Measurements from ENCODE around the gene RAP1GAP2.

The RAP1GAP2 gene

GRCh38 chr17:2894782-2895181 lies 98.5 kb downstream of the RAP1GAP2 start:
- H3K9ac ChIP-seq (ENCODE audit: low read depth, low read length): no peak overlapping the region
- no peaks in the 10 kb centered on the region for H3K9me3 ChIP-seq (ENCODE audit: insufficient read depth, low read depth, low read length)
- no peak overlapping the region for H3K27ac ChIP-seq (ENCODE audit: low read length)
- H3K4me3 ChIP-seq (ENCODE audit: low read length): no peak overlapping the region
- no peaks in the 10 kb centered on the region for H3K36me3 ChIP-seq (ENCODE audit: insufficient read depth, low read depth, low read length)
- no peaks in the 10 kb centered on the region; the same call in 1 of the 2 replicates for H3K4me1 ChIP-seq (ENCODE audit: insufficient read depth, low read length)
- H3K27me3 ChIP-seq (ENCODE audit: insufficient read depth, low read length): no peaks in the 10 kb centered on the region

DNA sequence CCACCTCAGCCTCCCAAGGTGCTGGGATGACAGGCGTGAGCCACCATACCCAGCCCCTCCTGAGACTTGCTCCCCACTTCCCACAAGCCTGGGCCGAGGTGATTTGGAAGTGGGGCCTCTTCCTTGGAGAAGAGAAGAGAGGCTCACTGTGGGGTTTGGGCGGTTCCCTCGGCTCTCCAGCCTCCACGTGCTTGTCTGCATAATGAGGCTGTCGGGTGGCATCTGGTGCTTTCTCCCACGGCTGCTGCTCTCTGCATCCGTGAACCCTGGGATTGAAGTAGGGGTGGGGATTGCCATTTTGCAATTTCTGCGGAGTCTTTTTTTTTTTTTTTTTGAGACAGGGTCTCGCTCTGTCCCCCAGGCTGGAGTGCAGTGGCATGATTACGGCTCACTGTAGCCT lies 101.4 kb downstream of the RAP1GAP2 start:
- Histone ChIP-seq H3K9me3 (ENCODE audit: insufficient read depth, low read depth, low read length) (no peaks in the 10 kb centered on the region), H3K9ac (ENCODE audit: low read depth, low read length) (no peak overlapping the region), H3K36me3 (ENCODE audit: insufficient read depth, low read depth, low read length) (no peaks in the 10 kb centered on the region), H3K4me3 (ENCODE audit: low read length) (no peak overlapping the region), H3K4me1 (ENCODE audit: insufficient read depth, low read length) (no peaks in the 10 kb centered on the region), H3K27me3 (ENCODE audit: insufficient read depth, low read length) (no peaks in the 10 kb centered on the region), H3K27ac (ENCODE audit: low read length) (no peak overlapping the region)

DNA sequence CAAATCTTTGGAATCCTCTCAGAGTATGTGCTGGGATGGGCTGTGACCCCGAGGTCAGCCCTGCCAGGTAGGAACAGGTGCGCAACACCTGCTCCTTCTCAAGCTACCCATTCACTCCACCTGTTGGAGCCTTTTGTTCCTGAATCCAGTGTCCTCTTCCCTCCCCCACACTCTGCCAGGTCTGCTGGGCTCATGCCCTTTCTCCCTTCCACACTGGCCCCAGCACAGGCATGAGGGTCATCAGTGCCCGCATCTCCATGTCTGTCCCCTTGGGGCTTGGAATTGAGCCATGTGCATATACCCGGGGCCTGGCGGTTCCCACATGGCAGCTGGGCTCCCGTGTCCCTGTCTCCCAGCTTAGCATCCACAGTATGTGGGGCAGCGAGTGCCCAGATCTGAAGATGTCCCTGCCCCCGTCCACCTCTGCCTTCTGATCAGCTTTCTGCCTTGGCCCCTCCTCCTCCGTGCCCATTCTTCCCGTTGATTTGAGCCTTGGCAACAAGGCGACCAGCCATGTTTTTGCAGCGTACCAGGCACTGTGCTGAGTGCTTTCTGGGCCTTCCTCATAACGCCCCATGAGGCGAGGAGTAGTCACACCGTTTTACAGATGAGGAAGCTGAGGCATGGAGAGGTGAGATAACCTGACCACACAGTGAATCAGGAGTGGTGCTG lies 102.2 kb downstream of the RAP1GAP2 start:
- H3K4me1 ChIP-seq (ENCODE audit: insufficient read depth, low read length): peaks cover 2% of the 10 kb centered on the region; the same call in 1 of the 2 replicates
- H3K9me3 ChIP-seq (ENCODE audit: insufficient read depth, low read depth, low read length): no peaks in the 10 kb centered on the region
- no peaks in the 10 kb centered on the region for H3K27me3 ChIP-seq (ENCODE audit: insufficient read depth, low read length)
- H3K4me3 ChIP-seq (ENCODE audit: low read length): no peak overlapping the region
- H3K9ac ChIP-seq (ENCODE audit: low read depth, low read length): no peak overlapping the region
- no peak overlapping the region for H3K27ac ChIP-seq (ENCODE audit: low read length)
- no peaks in the 10 kb centered on the region for H3K36me3 ChIP-seq (ENCODE audit: insufficient read depth, low read depth, low read length)

- Histone ChIP-seq H3K27ac (ENCODE audit: low read length) (no peak overlapping the region), H3K4me1 (ENCODE audit: insufficient read depth, low read length) (peaks cover 7% of the 10 kb centered on the region; the same call in 1 of the 2 replicates), H3K27me3 (ENCODE audit: insufficient read depth, low read length) (no peaks in the 10 kb centered on the region), H3K9ac (ENCODE audit: low read depth, low read length) (no peak overlapping the region), H3K4me3 (ENCODE audit: low read length) (no peak overlapping the region), H3K9me3 (ENCODE audit: insufficient read depth, low read depth, low read length) (no peaks in the 10 kb centered on the region), H3K36me3 (ENCODE audit: insufficient read depth, low read depth, low read length) (no peaks in the 10 kb centered on the region)
Measured at GRCh38 chr17:2899906-2900305, 103.7 kb downstream of the RAP1GAP2 start.

DNA sequence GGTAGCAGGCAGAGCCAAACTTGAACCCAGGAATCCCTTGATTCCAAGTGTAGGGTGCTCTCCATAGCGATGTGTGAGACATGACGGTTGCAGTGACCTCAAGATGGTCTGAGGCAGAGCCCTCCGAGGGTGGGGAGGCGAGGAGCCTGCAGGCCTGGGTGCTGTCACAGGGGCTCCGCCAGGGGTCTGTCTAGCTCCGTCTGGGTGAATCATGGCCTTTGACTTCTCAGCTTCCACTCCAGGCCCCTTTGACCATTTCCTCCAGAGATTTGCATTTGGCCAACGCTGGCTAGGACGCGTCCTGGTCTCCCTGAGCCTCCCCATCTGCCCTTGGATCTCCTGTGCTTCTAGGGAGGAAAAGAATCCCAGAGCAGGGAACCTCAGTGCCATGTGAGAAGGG lies 104.6 kb downstream of the RAP1GAP2 start:
- Histone ChIP-seq H3K27me3 (ENCODE audit: insufficient read depth, low read length) (no peaks in the 10 kb centered on the region), H3K9me3 (ENCODE audit: insufficient read depth, low read depth, low read length) (no peaks in the 10 kb centered on the region), H3K9ac (ENCODE audit: low read depth, low read length) (no peak overlapping the region), H3K4me3 (ENCODE audit: low read length) (no peak overlapping the region), H3K36me3 (ENCODE audit: insufficient read depth, low read depth, low read length) (peaks cover under 1% of the 10 kb centered on the region; the same call in 1 of the 2 replicates), H3K4me1 (ENCODE audit: insufficient read depth, low read length) (peaks cover 7% of the 10 kb centered on the region; the same call in 1 of the 2 replicates), H3K27ac (ENCODE audit: low read length) (no peak overlapping the region)

GRCh38 chr17:2901582-2901981 lies 105.3 kb downstream of the RAP1GAP2 start:
- no peaks in the 10 kb centered on the region for H3K27me3 ChIP-seq (ENCODE audit: insufficient read depth, low read length)

DNA sequence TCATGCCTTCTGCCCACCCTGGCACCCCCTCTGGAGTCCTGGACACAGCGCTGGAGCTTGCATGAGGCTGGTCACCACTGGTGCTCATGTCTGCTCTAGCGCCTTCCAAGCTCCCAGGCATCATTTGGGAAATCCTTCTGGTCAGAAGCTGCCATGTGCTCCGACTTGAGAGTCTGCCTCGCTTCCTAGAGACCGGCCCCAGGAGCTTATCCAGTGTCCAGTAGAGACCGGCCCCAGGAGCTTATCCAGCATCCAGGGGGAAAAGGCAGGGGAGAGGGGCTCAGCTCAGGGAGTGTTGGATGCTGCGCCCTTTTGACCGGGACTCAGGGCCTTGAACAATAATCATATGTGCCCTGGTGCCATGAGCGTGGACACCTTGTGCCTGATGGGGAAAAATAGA lies 106.3 kb downstream of the RAP1GAP2 start:
- Histone ChIP-seq H3K9ac (ENCODE audit: low read depth, low read length) (no peak overlapping the region), H3K4me1 (ENCODE audit: insufficient read depth, low read length) (peaks cover 7% of the 10 kb centered on the region; the same call in 1 of the 2 replicates), H3K9me3 (ENCODE audit: insufficient read depth, low read depth, low read length) (peaks cover 3% of the 10 kb centered on the region; the same call in 1 of the 2 replicates), H3K27ac (ENCODE audit: low read length) (no peak overlapping the region), H3K4me3 (ENCODE audit: low read length) (no peak overlapping the region), H3K27me3 (ENCODE audit: insufficient read depth, low read length) (no peaks in the 10 kb centered on the region), H3K36me3 (ENCODE audit: insufficient read depth, low read depth, low read length) (peaks cover 16% of the 10 kb centered on the region)

More at GRCh38 chr17:2901582-2901981, 105.3 kb downstream of the RAP1GAP2 start:
- no peak overlapping the region for H3K27ac ChIP-seq (ENCODE audit: low read length)
- peaks cover 7% of the 10 kb centered on the region; the same call in 1 of the 2 replicates for H3K4me1 ChIP-seq (ENCODE audit: insufficient read depth, low read length)
- H3K4me3 ChIP-seq (ENCODE audit: low read length): no peak overlapping the region
- H3K9ac ChIP-seq (ENCODE audit: low read depth, low read length): no peak overlapping the region
- H3K9me3 ChIP-seq (ENCODE audit: insufficient read depth, low read depth, low read length): peaks cover 1% of the 10 kb centered on the region; the same call in 1 of the 2 replicates
- peaks cover 8% of the 10 kb centered on the region for H3K36me3 ChIP-seq (ENCODE audit: insufficient read depth, low read depth, low read length)

DNA sequence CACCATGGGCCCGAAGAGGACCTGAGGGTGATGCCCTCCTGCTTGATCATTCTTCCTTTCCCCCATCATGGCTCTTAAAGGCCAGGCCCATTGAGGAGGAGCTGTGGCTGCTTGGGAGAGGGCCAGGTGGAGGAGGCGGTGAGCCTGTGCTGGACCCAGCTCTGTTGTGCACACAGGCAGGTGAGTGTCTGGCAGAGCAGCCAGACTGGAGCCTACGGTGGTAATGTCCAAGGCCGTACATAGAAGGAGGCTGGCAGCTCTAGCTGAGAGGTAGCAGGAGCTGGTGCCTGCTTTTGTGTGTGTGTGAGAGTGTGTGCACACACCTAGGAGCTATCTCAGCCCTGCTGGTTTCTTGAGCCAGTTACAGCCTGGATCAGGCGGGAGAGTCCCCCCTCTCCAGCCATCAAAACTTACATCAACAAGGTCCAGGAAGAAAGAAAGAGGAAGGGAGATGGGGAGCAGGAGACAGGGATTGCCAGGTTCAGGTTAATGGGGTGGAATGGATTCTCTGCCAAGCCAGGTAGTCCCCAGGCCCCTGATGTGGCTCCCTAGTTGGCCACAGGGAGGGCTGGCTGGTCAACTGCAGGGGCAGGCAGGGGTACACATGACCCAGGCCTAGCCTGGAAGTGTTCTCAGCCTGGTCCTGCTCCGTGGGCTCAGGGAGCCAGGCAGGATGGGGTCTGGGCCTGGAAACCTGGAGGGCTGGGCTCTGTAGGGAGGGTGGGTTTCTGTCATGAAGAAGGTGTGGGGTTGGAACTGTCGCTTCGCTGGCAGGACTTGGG lies 107.1 kb downstream of the RAP1GAP2 start:
- no peaks in the 10 kb centered on the region for H3K27me3 ChIP-seq (ENCODE audit: insufficient read depth, low read length)
- H3K9ac ChIP-seq (ENCODE audit: low read depth, low read length): no peak overlapping the region
- peaks cover 3% of the 10 kb centered on the region; the same call in 1 of the 2 replicates for H3K9me3 ChIP-seq (ENCODE audit: insufficient read depth, low read depth, low read length)
- H3K4me1 ChIP-seq (ENCODE audit: insufficient read depth, low read length): peaks cover 7% of the 10 kb centered on the region; the same call in 1 of the 2 replicates
- no peak overlapping the region for H3K27ac ChIP-seq (ENCODE audit: low read length)
- peaks cover 16% of the 10 kb centered on the region for H3K36me3 ChIP-seq (ENCODE audit: insufficient read depth, low read depth, low read length)
- no peak overlapping the region for H3K4me3 ChIP-seq (ENCODE audit: low read length)

- Histone ChIP-seq H3K9me3 (ENCODE audit: insufficient read depth, low read depth, low read length) (peaks cover 3% of the 10 kb centered on the region; the same call in 1 of the 2 replicates), H3K27ac (ENCODE audit: low read length) (no peak overlapping the region), H3K27me3 (ENCODE audit: insufficient read depth, low read length) (no peaks in the 10 kb centered on the region), H3K4me1 (ENCODE audit: insufficient read depth, low read length) (peaks cover 7% of the 10 kb centered on the region; the same call in 1 of the 2 replicates), H3K36me3 (ENCODE audit: insufficient read depth, low read depth, low read length) (peaks cover 16% of the 10 kb centered on the region), H3K4me3 (ENCODE audit: low read length) (no peak overlapping the region), H3K9ac (ENCODE audit: low read depth, low read length) (peak overlapping the region; percentile 6; the same call in 1 of the 2 replicates)
Measured at GRCh38 chr17:2904135-2904534, 107.9 kb downstream of the RAP1GAP2 start.

DNA sequence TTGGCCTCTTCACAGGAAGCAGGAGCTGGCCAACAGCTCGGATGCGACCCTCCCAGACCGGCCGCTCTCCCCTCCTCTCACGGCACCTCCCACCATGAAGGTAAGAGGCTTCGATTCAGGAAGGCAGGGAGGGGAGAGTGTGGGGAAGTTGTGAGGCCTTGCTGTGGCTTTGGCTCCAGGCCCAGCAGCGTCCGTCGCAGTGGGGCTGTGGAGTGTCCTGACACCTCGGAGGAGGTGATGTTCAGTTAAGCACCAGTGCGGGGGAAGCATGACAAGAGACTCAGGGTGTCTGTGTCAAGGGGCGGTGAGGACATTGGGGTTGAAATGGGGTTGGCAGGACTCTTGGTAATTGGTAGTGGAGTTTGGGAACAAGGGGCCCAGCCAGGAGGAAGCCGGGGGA lies 109.0 kb downstream of the RAP1GAP2 start:
- H3K9me3 ChIP-seq (ENCODE audit: insufficient read depth, low read depth, low read length): peaks cover 3% of the 10 kb centered on the region; the same call in 1 of the 2 replicates
- no peaks in the 10 kb centered on the region for H3K27me3 ChIP-seq (ENCODE audit: insufficient read depth, low read length)
- no peak overlapping the region for H3K4me3 ChIP-seq (ENCODE audit: low read length)
- peaks cover 7% of the 10 kb centered on the region; the same call in 1 of the 2 replicates for H3K4me1 ChIP-seq (ENCODE audit: insufficient read depth, low read length)
- H3K27ac ChIP-seq (ENCODE audit: low read length): no peak overlapping the region
- peaks cover 16% of the 10 kb centered on the region for H3K36me3 ChIP-seq (ENCODE audit: insufficient read depth, low read depth, low read length)
- no peak overlapping the region for H3K9ac ChIP-seq (ENCODE audit: low read depth, low read length)

GRCh38 chr17:2905696-2906501 lies 109.7 kb downstream of the RAP1GAP2 start:
- Histone ChIP-seq H3K27me3 (ENCODE audit: insufficient read depth, low read length) (no peaks in the 10 kb centered on the region), H3K9me3 (ENCODE audit: insufficient read depth, low read depth, low read length) (peaks cover 3% of the 10 kb centered on the region; the same call in 1 of the 2 replicates), H3K27ac (ENCODE audit: low read length) (no peak overlapping the region), H3K36me3 (ENCODE audit: insufficient read depth, low read depth, low read length) (peaks cover 16% of the 10 kb centered on the region), H3K4me3 (ENCODE audit: low read length) (no peak overlapping the region), H3K9ac (ENCODE audit: low read depth, low read length) (no peak overlapping the region), H3K4me1 (ENCODE audit: insufficient read depth, low read length) (peaks cover 7% of the 10 kb centered on the region; the same call in 1 of the 2 replicates)

Measured in iPS-20b (cell line).